IMR-90 (cell line): Measurements from ENCODE around the gene GRAMD2A. TPM values are rescaled to one million over a fixed set of nuclear protein-coding genes. Genes with fewer than 3 reads are reported as not detected.

ENCODE experiments used
- ATAC-seq: fragments of 200-7000 bp; cut with Tn5 transposase; 2 replicates; pipeline ENCODE4 v1.9.1; 2020; ENCODE audit warnings: low read depth, mild to moderate bottlenecking, moderate library complexity
- BruUV-seq: library from RNA; stranded (reverse); fragments of 400-500 nt; replicated peaks from 2 replicates; lab custom pipeline; 2021; lab: Mats Ljungman, UMichigan
- CTCF ChIA-PET: fragments of 300-600 bp; formaldehyde crosslinking; extraction: SDS; loops from one replicate; lab custom pipeline; 2021; ENCODE audit warnings: antibody characterized with exemption; lab: Yijun Ruan, JAX
- POLR2A ChIA-PET: fragments of 300-600 bp; sonication (Branson Sonifier 250); formaldehyde crosslinking; loops from one replicate; lab custom pipeline; 2022; ENCODE audit warnings: antibody characterized with exemption; ENCODE audit not compliant: unreplicated experiment; lab: Charles Lee
- DNase-seq: peaks from one replicate; pipeline ENCODE4 v3.0.0; 2013
- H2AFZ ChIP-seq: replicated peaks from 2 replicates; pipeline ENCODE3; 2013; ENCODE audit warnings: low read length, mild to moderate bottlenecking; ENCODE audit not compliant: poor library complexity
- H2AK5ac ChIP-seq: 2 replicates; pipeline ENCODE4 v1.6.1; 2013; ENCODE audit warnings: low read depth, low read length, inconsistent platforms
- H2AK9ac ChIP-seq: replicated peaks from 2 replicates; pipeline ENCODE3; 2013; ENCODE audit warnings: mild to moderate bottlenecking, low read depth, low read length, moderate library complexity; ENCODE audit not compliant: poor library complexity
- H2BK120ac ChIP-seq: 2 replicates; pipeline ENCODE4 v1.6.1; 2013; ENCODE audit warnings: low read depth, low read length, inconsistent platforms
- H2BK15ac ChIP-seq: 3 replicates; pipeline ENCODE4 v1.6.1; 2013; ENCODE audit warnings: low read depth, low read length, inconsistent platforms
- H2BK20ac ChIP-seq: 2 replicates; pipeline ENCODE4 v1.6.1; 2013; ENCODE audit warnings: low read depth, mild to moderate bottlenecking, inconsistent platforms, low read length, moderate library complexity
- H2BK5ac ChIP-seq: 2 replicates; pipeline ENCODE4 v1.6.1; 2013; ENCODE audit warnings: mild to moderate bottlenecking, low read depth, low read length, inconsistent platforms; ENCODE audit not compliant: poor library complexity, severe bottlenecking
- H3K14ac ChIP-seq: replicated peaks from 2 replicates; pipeline ENCODE4 v1.6.1; 2013; ENCODE audit warnings: low read depth, low read length, inconsistent platforms
- H3K18ac ChIP-seq: 2 replicates; pipeline ENCODE4 v1.6.1; 2013; ENCODE audit warnings: low read depth, low read length, control low read depth
- H3K23ac ChIP-seq: 2 replicates; pipeline ENCODE4 v1.6.1; 2013; ENCODE audit warnings: low read depth, low read length, inconsistent platforms
- H3K27ac ChIP-seq: 2 replicates; pipeline ENCODE4 v1.5.1; 2013; ENCODE audit warnings: mild to moderate bottlenecking, control low read depth, low read length; ENCODE audit not compliant: insufficient read depth
- H3K27me3 ChIP-seq: 2 replicates; pipeline ENCODE4 v1.6.1; 2013; ENCODE audit warnings: low read length; ENCODE audit not compliant: control insufficient read depth, insufficient read depth
- H3K36me3 ChIP-seq: 2 replicates; pipeline ENCODE4 v1.6.1; 2013; ENCODE audit warnings: low read length, mixed read lengths; ENCODE audit not compliant: control insufficient read depth, insufficient read depth
- H3K4ac ChIP-seq: 2 replicates; pipeline ENCODE4 v1.6.1; 2013; ENCODE audit warnings: low read depth, low read length, inconsistent platforms
- H3K4me1 ChIP-seq: 2 replicates; pipeline ENCODE4 v1.6.1; 2013; ENCODE audit warnings: low read length, mixed read lengths; ENCODE audit not compliant: control insufficient read depth, insufficient read depth
- H3K4me2 ChIP-seq: 2 replicates; pipeline ENCODE4 v1.6.1; 2013; ENCODE audit warnings: low read depth, mild to moderate bottlenecking, control low read depth, low read length, moderate library complexity
- H3K4me3 ChIP-seq: 2 replicates; pipeline ENCODE4 v1.5.1; 2013; ENCODE audit warnings: low read depth, mild to moderate bottlenecking, control low read depth, low read length, moderate library complexity; ENCODE audit not compliant: insufficient read depth
- H3K56ac ChIP-seq: 2 replicates; pipeline ENCODE4 v1.6.1; 2013; ENCODE audit warnings: low read length, inconsistent platforms; ENCODE audit not compliant: insufficient read depth; ENCODE audit errors: extremely low read depth
- H3K79me1 ChIP-seq, 2 experiments: 2 replicates each; pipeline ENCODE4 v1.6.1; 2013; ENCODE audit warnings: low read length in 2 of 2, inconsistent platforms in 1 of 2, low read depth in 1 of 2
- H3K9ac ChIP-seq: 2 replicates; pipeline ENCODE4 v1.6.1; 2013; ENCODE audit warnings: low read depth, low read length, control low read depth
- H3K9me1 ChIP-seq: 2 replicates; pipeline ENCODE4 v1.6.1; 2013; ENCODE audit warnings: low read length, inconsistent platforms; ENCODE audit not compliant: insufficient read depth
- H3K9me3 ChIP-seq: 2 replicates; pipeline ENCODE4 v1.6.1; 2013; ENCODE audit warnings: low read length; ENCODE audit not compliant: control insufficient read depth, insufficient read depth
- H4K20me1 ChIP-seq: 2 replicates; pipeline ENCODE4 v1.6.1; 2013; ENCODE audit warnings: low read length, inconsistent platforms; ENCODE audit not compliant: insufficient read depth
- H4K5ac ChIP-seq: 2 replicates; pipeline ENCODE4 v1.6.1; 2013; ENCODE audit warnings: mild to moderate bottlenecking, low read depth, low read length, control low read depth
- H4K8ac ChIP-seq, 2 experiments: 2 replicates each; pipeline ENCODE4 v1.6.1; 2013; ENCODE audit warnings: low read depth in 2 of 2, low read length in 2 of 2, control low read depth in 1 of 2, inconsistent platforms in 1 of 2
- H4K91ac ChIP-seq: 2 replicates; pipeline ENCODE4 v1.6.1; 2013; ENCODE audit warnings: low read depth, low read length, inconsistent platforms; ENCODE audit not compliant: insufficient read depth
- CEBPB ChIP-seq: IDR thresholded peaks from 2 replicates; pipeline ENCODE4 v1.6.1; 2012; ENCODE audit warnings: low read depth, low read length, improper control_type of control experiment
- ELK1 ChIP-seq: fragments of 150-350 bp; IDR thresholded peaks from 2 replicates; pipeline ENCODE4 v1.6.1; 2016; ENCODE audit warnings: low read depth, mild to moderate bottlenecking, low read length, moderate library complexity, borderline replicate concordance
- FOS ChIP-seq: fragments of 150-350 bp; IDR thresholded peaks from 2 replicates; pipeline ENCODE4 v1.6.1; 2016; ENCODE audit warnings: low read depth, low read length
- MAFK ChIP-seq: IDR thresholded peaks from 2 replicates; pipeline ENCODE4 v1.6.1; 2012; ENCODE audit warnings: low read depth, low read length, improper control_type of control experiment
- NFE2L2 ChIP-seq: fragments of 150-350 bp; IDR thresholded peaks from 2 replicates; pipeline ENCODE4 v1.6.1; 2016; ENCODE audit warnings: low read depth, mild to moderate bottlenecking, low read length
- POLR2A ChIP-seq: IDR thresholded peaks from 2 replicates; pipeline ENCODE4 v1.6.1; 2012; ENCODE audit warnings: mild to moderate bottlenecking, low read depth, low read length
- RAD21 ChIP-seq: IDR thresholded peaks from 2 replicates; pipeline ENCODE4 v1.6.1; 2012; ENCODE audit warnings: low read length, improper control_type of control experiment
- SMC3 ChIP-seq: fragments of 150-350 bp; IDR thresholded peaks from 2 replicates; pipeline ENCODE4 v1.6.1; 2016; ENCODE audit warnings: low read depth, mild to moderate bottlenecking, antibody characterized with exemption, low read length, moderate library complexity
- USF2 ChIP-seq: fragments of 150-350 bp; IDR thresholded peaks from 2 replicates; pipeline ENCODE4 v1.6.1; 2017; ENCODE audit warnings: mild to moderate bottlenecking, antibody characterized with exemption, low read length, low read depth
- WGBS, 2 experiments: methylation state at CpG; one replicate each; pipeline versions ENCODE4 v1.1.5 to v1.1.7; 2013; ENCODE audit warnings: missing lambda C conversion rate in 2 of 2; ENCODE audit not compliant: insufficient read length in 1 of 2; ENCODE audit errors: extremely low coverage in 2 of 2; 5-methylcytosine and 5-hydroxymethylcytosine counted together
- dilution Hi-C: fragments of 300-500 bp; cut with HindIII; formaldehyde crosslinking; loops from one replicate; pipeline ENCODE4 v1.14.3; 2018; ENCODE audit warnings: low sequenced_read_pairs; ENCODE audit not compliant: unreplicated experiment
- in situ Hi-C: fragments of 300-500 bp; cut with MboI; formaldehyde crosslinking; loops from 3 replicates; pipeline ENCODE4 v1.14.3; 2019; ENCODE audit warnings: low sequenced_read_pairs, inconsistent platforms, mixed read lengths
- intact Hi-C: fragments of 100-400 bp; cut with micrococcal nuclease; formaldehyde crosslinking; loops from 2 replicates; pipeline ENCODE4 v1.10.0; 2022
- polyA plus RNA-seq, 3 experiments: library from polyadenylated mRNA; depleted of rRNA; stranded (reverse); fragments of >200 nt; gene quantifications; 2 replicates each; pipeline ENCODE4 v1.2.3, GENCODE V29; 2012; ENCODE audit warnings: low replicate concordance in 1 of 3
- total RNA-seq: library from RNA; depleted of rRNA; stranded (reverse); fragments of >200 nt; gene quantifications from 2 replicates; pipeline ENCODE4 v1.2.3, GENCODE V29; 2012
- TF ChIP-seq, protein P1 (sequence below): conservative IDR thresholded peaks from 2 replicates; pipeline ENCODE4 v1.5.1; 2012; ENCODE audit warnings: mild to moderate bottlenecking, low read depth, low read length, improper control_type of control experiment

GRAMD2A gene
- total and polyA plus RNA-seq, 2 of the 4 experiments (the other 2 are of a cell fraction): 0.14 to 0.18 TPM

DNA sequence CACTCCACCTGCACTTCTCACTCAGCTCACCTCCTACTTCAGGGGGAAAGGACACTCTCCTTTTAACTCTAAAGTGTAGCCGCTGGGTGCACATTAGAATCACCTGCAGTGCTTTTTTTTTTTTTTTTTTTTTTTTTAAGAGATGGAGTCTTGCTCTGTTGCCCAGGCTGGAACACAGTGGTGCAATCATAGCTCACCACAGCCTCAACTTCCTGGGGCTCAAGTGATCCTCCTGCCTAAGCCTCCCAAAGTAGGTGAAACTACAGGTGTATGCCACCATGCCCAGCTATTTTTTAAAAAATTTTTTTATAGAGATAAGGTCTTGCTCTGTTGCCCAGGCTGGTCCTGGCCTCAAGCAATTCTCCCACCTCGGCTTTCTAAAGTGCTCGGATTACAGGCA, 20.8 kb downstream of the GRAMD2A start:
- TF ChIP-seq NFE2L2 (no peak), FOS (no peak), RAD21 (no peak), ELK1 (no peak), CEBPB (no peak), MAFK (no peak), SMC3 (no peak), POLR2A (no peak), USF2 (no peak)
- TF ChIP-seq, protein P1, sequence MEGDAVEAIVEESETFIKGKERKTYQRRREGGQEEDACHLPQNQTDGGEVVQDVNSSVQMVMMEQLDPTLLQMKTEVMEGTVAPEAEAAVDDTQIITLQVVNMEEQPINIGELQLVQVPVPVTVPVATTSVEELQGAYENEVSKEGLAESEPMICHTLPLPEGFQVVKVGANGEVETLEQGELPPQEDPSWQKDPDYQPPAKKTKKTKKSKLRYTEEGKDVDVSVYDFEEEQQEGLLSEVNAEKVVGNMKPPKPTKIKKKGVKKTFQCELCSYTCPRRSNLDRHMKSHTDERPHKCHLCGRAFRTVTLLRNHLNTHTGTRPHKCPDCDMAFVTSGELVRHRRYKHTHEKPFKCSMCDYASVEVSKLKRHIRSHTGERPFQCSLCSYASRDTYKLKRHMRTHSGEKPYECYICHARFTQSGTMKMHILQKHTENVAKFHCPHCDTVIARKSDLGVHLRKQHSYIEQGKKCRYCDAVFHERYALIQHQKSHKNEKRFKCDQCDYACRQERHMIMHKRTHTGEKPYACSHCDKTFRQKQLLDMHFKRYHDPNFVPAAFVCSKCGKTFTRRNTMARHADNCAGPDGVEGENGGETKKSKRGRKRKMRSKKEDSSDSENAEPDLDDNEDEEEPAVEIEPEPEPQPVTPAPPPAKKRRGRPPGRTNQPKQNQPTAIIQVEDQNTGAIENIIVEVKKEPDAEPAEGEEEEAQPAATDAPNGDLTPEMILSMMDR: no peak
- H2AFZ ChIP-seq: no peak overlapping the region
- intact Hi-C loops: no loop called here

More for the DNA sequence above, 20.8 kb downstream of the GRAMD2A start:
- Histone ChIP-seq H2BK20ac (no peak overlapping the region), H4K91ac (no peak overlapping the region), H3K9me1 (no peaks in the 10 kb centered on the region), H3K79me1 (no peaks in the 10 kb centered on the region), H4K8ac (no peak overlapping the region), H3K27me3 (peaks cover 47% of the 10 kb centered on the region), H2AK5ac (no peak overlapping the region), H4K5ac (no peak overlapping the region), H2AK9ac (no peak overlapping the region), H4K20me1 (no peaks in the 10 kb centered on the region), H3K4me3 (no peak overlapping the region), H2BK120ac (no peak overlapping the region), H3K14ac (no peak overlapping the region), H3K27ac (no peak overlapping the region), H3K4me1 (no peaks in the 10 kb centered on the region), H3K56ac (no peak overlapping the region), H3K9me3 (no peaks in the 10 kb centered on the region), H3K18ac (no peak overlapping the region), H3K9ac (no peak overlapping the region), H3K36me3 (no peaks in the 10 kb centered on the region), H2BK5ac (no peak overlapping the region), H3K23ac (no peak overlapping the region), H3K4ac (no peak overlapping the region), H3K4me2 (no peak overlapping the region), H2BK15ac (no peak overlapping the region)
- ATAC-seq (no peak), DNase-seq (no peak)
- ChIA-PET CTCF (interaction anchor here (0.8 kb wide), 1 partner anchor 360 kb away, joined by 3 read pairs; no protein-coding TSS in a partner anchor), POLR2A (no interaction called here)
- WGBS, 2 experiments: no CpG with 5 or more reads among the region's 3 CpGs
- in situ Hi-C loops (no loop called here), dilution Hi-C loops (no loop called here)
- no TSS peak for BruUV-seq
